HEK293 (cell line): Measurements from ENCODE around the gene GNAS-AS1.

Experiments
- CTCF ChIA-PET: fragments of 350-600 bp; formaldehyde crosslinking; extraction: SDS; loops from one replicate; lab custom pipeline; 2021; ENCODE audit warnings: antibody characterized with exemption; lab: Yijun Ruan, JAX
- POLR2A ChIA-PET: fragments of 300-600 bp; formaldehyde crosslinking; extraction: SDS; loops from one replicate; lab custom pipeline; 2020; ENCODE audit warnings: antibody characterized with exemption, inconsistent platforms; lab: Yijun Ruan, JAX
- H3K27ac ChIP-seq: fragments of 200-500 bp; sonication (Bioruptor generic); 2 replicates; pipeline ENCODE4 v1.5.1; 2014; ENCODE audit warnings: low read depth, low read length, control low read depth, inconsistent platforms; ENCODE audit errors: extremely low read depth
- H3K36me3 ChIP-seq, 2 experiments: fragments of 200-500 bp in 1 of 2; sonication (Bioruptor generic) in 1 of 2; 1 replicate in 1 of 2; 2 replicates in 1 of 2; pipeline ENCODE4 v1.5.1; 2014 to 2017; ENCODE audit warnings: inconsistent platforms in 2 of 2, low read length in 2 of 2; ENCODE audit not compliant: control insufficient read depth in 2 of 2, insufficient read depth in 1 of 2
- H3K4me1 ChIP-seq: fragments of 200-500 bp; sonication (Bioruptor generic); 2 replicates; pipeline ENCODE4 v1.5.1; 2014; ENCODE audit warnings: mild to moderate bottlenecking, low read length, inconsistent platforms; ENCODE audit not compliant: control insufficient read depth, insufficient read depth
- H3K4me3 ChIP-seq: 2 replicates; pipeline ENCODE4 v1.5.1; 2011; ENCODE audit warnings: low read depth, mild to moderate bottlenecking, control low read depth, low read length, moderate library complexity
- H3K9me3 ChIP-seq: fragments of 200-500 bp; sonication (Bioruptor generic); 2 replicates; pipeline ENCODE4 v1.5.1; 2014; ENCODE audit warnings: low read depth, low read length, inconsistent platforms; ENCODE audit not compliant: control insufficient read depth, insufficient read depth
- GFI1B ChIP-seq: fragments of 450-650 bp; formaldehyde crosslinking; IDR thresholded peaks from 2 replicates; pipeline ENCODE4 v1.5.1; 2016; ENCODE audit warnings: missing biosample characterization, missing genetic modification characterization
- KLF1 ChIP-seq: fragments of 450-650 bp; formaldehyde crosslinking; IDR thresholded peaks from 2 replicates; pipeline ENCODE4 v1.5.1; 2016; ENCODE audit warnings: missing biosample characterization, missing genetic modification characterization
- OSR2 ChIP-seq: fragments of 450-650 bp; formaldehyde crosslinking; IDR thresholded peaks from 2 replicates; pipeline ENCODE4 v1.5.1; 2016; ENCODE audit warnings: missing biosample characterization, missing genetic modification characterization
- OVOL3 ChIP-seq: fragments of 450-650 bp; formaldehyde crosslinking; IDR thresholded peaks from 2 replicates; pipeline ENCODE4 v1.5.1; 2016; ENCODE audit warnings: missing biosample characterization, missing genetic modification characterization
- SP3 ChIP-seq: fragments of 450-650 bp; formaldehyde crosslinking; IDR thresholded peaks from 2 replicates; pipeline ENCODE4 v1.5.1; 2016; ENCODE audit warnings: missing biosample characterization, missing genetic modification characterization
- ZNF121 ChIP-seq: fragments of 450-650 bp; formaldehyde crosslinking; IDR thresholded peaks from 2 replicates; pipeline ENCODE4 v1.5.1; 2016; ENCODE audit warnings: missing biosample characterization, missing genetic modification characterization
- ZNF132 ChIP-seq: fragments of 450-650 bp; formaldehyde crosslinking; IDR thresholded peaks from 2 replicates; pipeline ENCODE4 v1.5.1; 2017; ENCODE audit warnings: missing biosample characterization, missing genetic modification characterization, borderline replicate concordance
- ZNF133 ChIP-seq: fragments of 450-650 bp; formaldehyde crosslinking; IDR thresholded peaks from 2 replicates; pipeline ENCODE4 v1.5.1; 2016; ENCODE audit warnings: missing biosample characterization, missing genetic modification characterization
- ZNF146 ChIP-seq: fragments of 450-650 bp; formaldehyde crosslinking; IDR thresholded peaks from 2 replicates; pipeline ENCODE4 v1.5.1; 2016; ENCODE audit warnings: missing biosample characterization, missing genetic modification characterization
- ZNF366 ChIP-seq: fragments of 450-650 bp; formaldehyde crosslinking; conservative IDR thresholded peaks from 2 replicates; pipeline ENCODE4 v1.5.1; 2016; ENCODE audit warnings: missing biosample characterization, missing genetic modification characterization
- ZNF707 ChIP-seq: fragments of 450-650 bp; formaldehyde crosslinking; IDR thresholded peaks from 2 replicates; pipeline ENCODE4 v1.5.1; 2016; ENCODE audit warnings: missing biosample characterization, missing genetic modification characterization
- ZNF785 ChIP-seq: fragments of 450-650 bp; formaldehyde crosslinking; IDR thresholded peaks from 2 replicates; pipeline ENCODE4 v1.5.1; 2016; ENCODE audit warnings: missing biosample characterization, missing genetic modification characterization
- ZNF830 ChIP-seq: fragments of 450-650 bp; IDR thresholded peaks from 2 replicates; pipeline ENCODE4 v1.5.0; 2018; ENCODE audit warnings: missing biosample characterization, missing genetic modification characterization, low read depth, mild to moderate bottlenecking, moderate library complexity
- TF ChIP-seq, protein P1 (sequence below): fragments of 450-650 bp; formaldehyde crosslinking; IDR thresholded peaks from 2 replicates; pipeline ENCODE4 v1.5.1; 2016; ENCODE audit warnings: missing biosample characterization, missing genetic modification characterization
- TF ChIP-seq, protein P2 (sequence below): fragments of 450-650 bp; formaldehyde crosslinking; IDR thresholded peaks from 2 replicates; pipeline ENCODE4 v1.5.1; 2017; ENCODE audit warnings: missing biosample characterization, mild to moderate bottlenecking, missing genetic modification characterization, moderate library complexity
- TF ChIP-seq, protein P3 (sequence below): fragments of 450-650 bp; formaldehyde crosslinking; IDR thresholded peaks from 2 replicates; pipeline ENCODE4 v1.5.1; 2016; ENCODE audit warnings: missing biosample characterization, missing genetic modification characterization
- TF ChIP-seq, protein P4 (sequence below): fragments of 450-650 bp; formaldehyde crosslinking; IDR thresholded peaks from 2 replicates; pipeline ENCODE4 v1.5.1; 2016; ENCODE audit warnings: missing biosample characterization, missing genetic modification characterization
- TF ChIP-seq, protein P5 (sequence below): fragments of 450-650 bp; formaldehyde crosslinking; IDR thresholded peaks from 2 replicates; pipeline ENCODE4 v1.5.1; 2016; ENCODE audit warnings: missing biosample characterization, missing genetic modification characterization

Gene GNAS-AS1

DNA sequence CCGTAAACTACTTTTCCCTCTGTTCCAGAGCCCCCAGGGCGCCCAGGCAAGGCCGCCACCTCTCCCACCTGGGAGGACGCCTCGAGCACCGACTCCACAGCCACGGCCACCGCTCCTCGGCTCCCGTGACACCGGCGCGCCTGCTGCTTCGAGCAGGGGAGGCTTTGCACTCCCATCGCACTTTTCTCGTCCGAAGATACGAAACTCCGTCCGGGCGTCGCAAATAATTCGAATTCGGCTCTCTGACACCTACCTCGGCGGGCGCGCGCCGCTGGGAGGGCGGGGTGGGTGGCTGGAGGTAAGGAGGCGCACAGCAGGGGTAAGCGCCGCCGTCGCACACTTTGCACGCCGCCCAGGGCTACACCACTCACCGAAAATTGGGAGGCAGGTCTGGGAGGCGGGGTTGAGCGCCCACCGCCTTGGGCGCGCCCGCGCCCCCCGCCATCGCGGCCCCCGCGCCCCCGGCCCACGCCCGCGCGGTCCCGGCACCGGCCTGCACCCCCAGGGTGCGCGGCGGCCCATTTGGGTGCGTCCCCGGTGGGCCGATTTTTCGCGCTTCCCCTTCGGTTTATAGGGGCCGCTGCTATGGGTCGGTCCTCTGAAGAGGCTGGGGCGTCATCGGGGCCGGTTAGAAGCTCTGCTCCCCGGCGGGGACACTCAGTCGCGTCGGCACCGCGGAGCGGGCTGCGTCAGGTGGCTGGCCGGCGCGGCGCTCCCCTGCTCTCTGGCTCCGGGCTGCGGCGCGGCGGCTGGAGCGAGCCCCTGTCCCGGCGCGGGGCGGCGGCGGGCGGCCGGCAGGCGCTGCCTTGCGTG is 38.0 kb upstream of the GNAS-AS1 start (continued):
- TF ChIP-seq, protein P1, sequence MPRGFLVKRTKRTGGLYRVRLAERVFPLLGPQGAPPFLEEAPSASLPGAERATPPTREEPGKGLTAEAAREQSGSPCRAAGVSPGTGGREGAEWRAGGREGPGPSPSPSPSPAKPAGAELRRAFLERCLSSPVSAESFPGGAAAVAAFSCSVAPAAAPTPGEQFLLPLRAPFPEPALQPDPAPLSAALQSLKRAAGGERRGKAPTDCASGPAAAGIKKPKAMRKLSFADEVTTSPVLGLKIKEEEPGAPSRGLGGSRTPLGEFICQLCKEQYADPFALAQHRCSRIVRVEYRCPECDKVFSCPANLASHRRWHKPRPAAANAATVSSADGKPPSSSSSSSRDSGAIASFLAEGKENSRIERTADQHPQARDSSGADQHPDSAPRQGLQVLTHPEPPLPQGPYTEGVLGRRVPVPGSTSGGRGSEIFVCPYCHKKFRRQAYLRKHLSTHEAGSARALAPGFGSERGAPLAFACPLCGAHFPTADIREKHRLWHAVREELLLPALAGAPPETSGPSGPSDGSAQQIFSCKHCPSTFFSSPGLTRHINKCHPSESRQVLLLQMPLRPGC: no peak
- TF ChIP-seq, protein P2, sequence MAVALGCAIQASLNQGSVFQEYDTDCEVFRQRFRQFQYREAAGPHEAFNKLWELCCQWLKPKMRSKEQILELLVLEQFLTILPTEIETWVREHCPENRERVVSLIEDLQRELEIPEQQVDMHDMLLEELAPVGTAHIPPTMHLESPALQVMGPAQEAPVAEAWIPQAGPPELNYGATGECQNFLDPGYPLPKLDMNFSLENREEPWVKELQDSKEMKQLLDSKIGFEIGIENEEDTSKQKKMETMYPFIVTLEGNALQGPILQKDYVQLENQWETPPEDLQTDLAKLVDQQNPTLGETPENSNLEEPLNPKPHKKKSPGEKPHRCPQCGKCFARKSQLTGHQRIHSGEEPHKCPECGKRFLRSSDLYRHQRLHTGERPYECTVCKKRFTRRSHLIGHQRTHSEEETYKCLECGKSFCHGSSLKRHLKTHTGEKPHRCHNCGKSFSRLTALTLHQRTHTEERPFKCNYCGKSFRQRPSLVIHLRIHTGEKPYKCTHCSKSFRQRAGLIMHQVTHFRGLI (tag by site-specific recombination): no peak
- TF ChIP-seq, protein P3, sequence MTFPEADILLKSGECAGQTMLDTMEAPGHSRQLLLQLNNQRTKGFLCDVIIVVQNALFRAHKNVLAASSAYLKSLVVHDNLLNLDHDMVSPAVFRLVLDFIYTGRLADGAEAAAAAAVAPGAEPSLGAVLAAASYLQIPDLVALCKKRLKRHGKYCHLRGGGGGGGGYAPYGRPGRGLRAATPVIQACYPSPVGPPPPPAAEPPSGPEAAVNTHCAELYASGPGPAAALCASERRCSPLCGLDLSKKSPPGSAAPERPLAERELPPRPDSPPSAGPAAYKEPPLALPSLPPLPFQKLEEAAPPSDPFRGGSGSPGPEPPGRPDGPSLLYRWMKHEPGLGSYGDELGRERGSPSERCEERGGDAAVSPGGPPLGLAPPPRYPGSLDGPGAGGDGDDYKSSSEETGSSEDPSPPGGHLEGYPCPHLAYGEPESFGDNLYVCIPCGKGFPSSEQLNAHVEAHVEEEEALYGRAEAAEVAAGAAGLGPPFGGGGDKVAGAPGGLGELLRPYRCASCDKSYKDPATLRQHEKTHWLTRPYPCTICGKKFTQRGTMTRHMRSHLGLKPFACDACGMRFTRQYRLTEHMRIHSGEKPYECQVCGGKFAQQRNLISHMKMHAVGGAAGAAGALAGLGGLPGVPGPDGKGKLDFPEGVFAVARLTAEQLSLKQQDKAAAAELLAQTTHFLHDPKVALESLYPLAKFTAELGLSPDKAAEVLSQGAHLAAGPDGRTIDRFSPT: no peak
- TF ChIP-seq ZNF707 (tag by site-specific recombination) (no peak), OVOL3 (no peak)

DNA sequence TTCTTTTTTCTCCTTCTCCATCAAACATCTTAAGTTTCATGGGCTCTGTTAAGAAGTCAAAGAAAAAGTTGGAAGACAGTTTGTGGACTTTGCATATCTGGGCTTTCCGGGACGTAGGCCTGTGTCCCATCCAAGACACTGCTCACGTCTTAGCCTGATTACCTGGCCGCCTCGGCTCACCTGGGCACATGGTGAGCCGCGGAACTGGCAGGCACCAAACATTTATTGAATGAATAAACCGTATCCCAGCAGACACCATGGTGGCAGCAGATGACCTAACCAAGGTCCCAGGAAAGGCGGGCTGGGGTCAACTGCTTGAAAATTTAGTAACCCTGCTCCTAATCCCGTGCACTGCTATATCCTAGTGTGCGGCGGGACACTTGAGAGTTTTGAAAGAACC is 37.4 kb upstream of the GNAS-AS1 start:
- Histone ChIP-seq H3K4me1 (no peaks in the 10 kb centered on the region), H3K9me3 (no peaks in the 10 kb centered on the region), H3K27ac (peak overlapping the region; percentile 97; the same call in 1 of the 2 replicates), H3K36me3 (no peaks in the 10 kb centered on the region), H3K4me3 (peak overlapping the region; percentile 86)
- CTCF ChIA-PET: no interaction called here
- TF ChIP-seq OVOL3 (no peak), ZNF121 (tag by site-specific recombination) (no peak), ZNF133 (tag by site-specific recombination) (no peak), SP3 (tag by site-specific recombination) (no peak), OSR2 (tag by site-specific recombination) (no peak), ZNF132 (tag by site-specific recombination) (no peak), KLF1 (tag by site-specific recombination) (no peak), ZNF830 (no peak), GFI1B (tag by site-specific recombination) (no peak), ZNF785 (tag by site-specific recombination) (no peak), ZNF146 (no peak), ZNF366 (tag by site-specific recombination) (no peak)
- TF ChIP-seq, protein P4, sequence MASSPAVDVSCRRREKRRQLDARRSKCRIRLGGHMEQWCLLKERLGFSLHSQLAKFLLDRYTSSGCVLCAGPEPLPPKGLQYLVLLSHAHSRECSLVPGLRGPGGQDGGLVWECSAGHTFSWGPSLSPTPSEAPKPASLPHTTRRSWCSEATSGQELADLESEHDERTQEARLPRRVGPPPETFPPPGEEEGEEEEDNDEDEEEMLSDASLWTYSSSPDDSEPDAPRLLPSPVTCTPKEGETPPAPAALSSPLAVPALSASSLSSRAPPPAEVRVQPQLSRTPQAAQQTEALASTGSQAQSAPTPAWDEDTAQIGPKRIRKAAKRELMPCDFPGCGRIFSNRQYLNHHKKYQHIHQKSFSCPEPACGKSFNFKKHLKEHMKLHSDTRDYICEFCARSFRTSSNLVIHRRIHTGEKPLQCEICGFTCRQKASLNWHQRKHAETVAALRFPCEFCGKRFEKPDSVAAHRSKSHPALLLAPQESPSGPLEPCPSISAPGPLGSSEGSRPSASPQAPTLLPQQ (tag by site-specific recombination): no peak
- TF ChIP-seq, protein P5, sequence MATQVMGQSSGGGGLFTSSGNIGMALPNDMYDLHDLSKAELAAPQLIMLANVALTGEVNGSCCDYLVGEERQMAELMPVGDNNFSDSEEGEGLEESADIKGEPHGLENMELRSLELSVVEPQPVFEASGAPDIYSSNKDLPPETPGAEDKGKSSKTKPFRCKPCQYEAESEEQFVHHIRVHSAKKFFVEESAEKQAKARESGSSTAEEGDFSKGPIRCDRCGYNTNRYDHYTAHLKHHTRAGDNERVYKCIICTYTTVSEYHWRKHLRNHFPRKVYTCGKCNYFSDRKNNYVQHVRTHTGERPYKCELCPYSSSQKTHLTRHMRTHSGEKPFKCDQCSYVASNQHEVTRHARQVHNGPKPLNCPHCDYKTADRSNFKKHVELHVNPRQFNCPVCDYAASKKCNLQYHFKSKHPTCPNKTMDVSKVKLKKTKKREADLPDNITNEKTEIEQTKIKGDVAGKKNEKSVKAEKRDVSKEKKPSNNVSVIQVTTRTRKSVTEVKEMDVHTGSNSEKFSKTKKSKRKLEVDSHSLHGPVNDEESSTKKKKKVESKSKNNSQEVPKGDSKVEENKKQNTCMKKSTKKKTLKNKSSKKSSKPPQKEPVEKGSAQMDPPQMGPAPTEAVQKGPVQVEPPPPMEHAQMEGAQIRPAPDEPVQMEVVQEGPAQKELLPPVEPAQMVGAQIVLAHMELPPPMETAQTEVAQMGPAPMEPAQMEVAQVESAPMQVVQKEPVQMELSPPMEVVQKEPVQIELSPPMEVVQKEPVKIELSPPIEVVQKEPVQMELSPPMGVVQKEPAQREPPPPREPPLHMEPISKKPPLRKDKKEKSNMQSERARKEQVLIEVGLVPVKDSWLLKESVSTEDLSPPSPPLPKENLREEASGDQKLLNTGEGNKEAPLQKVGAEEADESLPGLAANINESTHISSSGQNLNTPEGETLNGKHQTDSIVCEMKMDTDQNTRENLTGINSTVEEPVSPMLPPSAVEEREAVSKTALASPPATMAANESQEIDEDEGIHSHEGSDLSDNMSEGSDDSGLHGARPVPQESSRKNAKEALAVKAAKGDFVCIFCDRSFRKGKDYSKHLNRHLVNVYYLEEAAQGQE (tag by site-specific recombination): no peak
- POLR2A ChIA-PET: no interaction called here
